Measurements from ENCODE around the gene THAP11. TPM values are rescaled to one million over a fixed set of nuclear protein-coding genes. Genes with fewer than 3 reads are reported as not detected.

Gene THAP11
- total and polyA plus RNA-seq, 2 experiments from 2014 or later = 37.3 to 115 TPM

- Histone ChIP-seq H3K27ac (ENCODE audit: low read depth) (no peak overlapping the region), H3K9me2 (ENCODE audit: insufficient read depth) (no peaks in the 10 kb centered on the region), H2AFZ (no peak overlapping the region), H3K27me3 (ENCODE audit: insufficient read depth) (no peaks in the 10 kb centered on the region), H3K4me3 (no peak overlapping the region), H3K4me1 (ENCODE audit: insufficient read depth) (peaks cover 18% of the 10 kb centered on the region), H3K36me3 (ENCODE audit: insufficient read depth) (0 out of 2 replicates have a peak, but pooled peaks cover 2% of the 10 kb centered on the region), H4K20me1 (replicated peaks; ENCODE audit: insufficient read depth) (peaks cover 71% of the 10 kb centered on the region), H3K4me2 (0 out of 2 replicates have a peak overlapping the region, but pooled peaks have one; percentile 21), H3F3A (replicated peaks; ENCODE audit: low read depth) (no peaks in the 10 kb centered on the region; the same call in 1 of the 2 replicates), H3K79me2 (replicated peaks; ENCODE audit: insufficient read depth) (peaks cover 100% of the 10 kb centered on the region)
- DNase-seq (ENCODE audit: low spot score) = no peak
- TF ChIP-seq EZH2 (IDR thresholded peaks at IDR 0.05; ENCODE audit: low read depth, unreplicated experiment) = no peak
- Mint-ChIP-seq H3K36me3 (ENCODE audit: low read depth) (peaks cover 33% of the 10 kb centered on the region), H3K9me3 (no peaks in the 10 kb centered on the region), H3K27ac (peak overlapping the region; percentile 69), H3K27me3 (ENCODE audit: insufficient read depth, low read depth, poor library complexity) (peaks cover 3% of the 10 kb centered on the region), H3K4me1 (peaks cover 42% of the 10 kb centered on the region), H3K4me3 (no peak overlapping the region)
- ATAC-seq = no peak
Observed at GRCh38 chr16:67858500-67858899, 16.4 kb downstream of the THAP11 start.

GRCh38 chr16:67860589-67861398, 18.7 kb downstream of the THAP11 start:
- Histone ChIP-seq H4K20me1 (replicated peaks; ENCODE audit: insufficient read depth) (peaks cover 54% of the 10 kb centered on the region), H3K4me3 (no peak overlapping the region), H3K27ac (ENCODE audit: low read depth) (no peak overlapping the region), H2AFZ (no peak overlapping the region), H3K36me3 (ENCODE audit: insufficient read depth) (peaks cover 9% of the 10 kb centered on the region), H3K9me2 (ENCODE audit: insufficient read depth) (no peaks in the 10 kb centered on the region), H3K27me3 (ENCODE audit: insufficient read depth) (no peaks in the 10 kb centered on the region), H3K4me1 (ENCODE audit: insufficient read depth) (peaks cover 18% of the 10 kb centered on the region), H3F3A (replicated peaks; ENCODE audit: low read depth) (peaks cover 5% of the 10 kb centered on the region; the same call in 1 of the 2 replicates), H3K4me2 (no peak overlapping the region), H3K79me2 (replicated peaks; ENCODE audit: insufficient read depth) (peaks cover 89% of the 10 kb centered on the region)
- H3K9me3 Mint-ChIP-seq = no peaks in the 10 kb centered on the region
- H3K27me3 Mint-ChIP-seq (ENCODE audit: insufficient read depth, low read depth, poor library complexity) = peaks cover 3% of the 10 kb centered on the region
- DNase-seq (ENCODE audit: low spot score) (no peak), ATAC-seq (no peak)
- peaks cover 36% of the 10 kb centered on the region for H3K4me1 Mint-ChIP-seq
- H3K4me3 Mint-ChIP-seq = no peak overlapping the region
- no peak overlapping the region for H3K27ac Mint-ChIP-seq
- H3K36me3 Mint-ChIP-seq (ENCODE audit: low read depth) = peaks cover 42% of the 10 kb centered on the region
- TF ChIP-seq ZNF331 (CRISPR knock-in tag; IDR thresholded peaks at IDR 0.05; ENCODE audit: low read depth) (no peak), STAT1 (IDR thresholded peaks at IDR 0.05; ENCODE audit: unreplicated experiment) (no peak), EZH2phosphoT487 (IDR thresholded peaks at IDR 0.05; ENCODE audit: unreplicated experiment) (no peak), CREB1 (CRISPR knock-in tag; IDR thresholded peaks at IDR 0.05; ENCODE audit: low read depth) (no peak), EZH2 (IDR thresholded peaks at IDR 0.05; ENCODE audit: low read depth, unreplicated experiment) (no peak), REST (IDR thresholded peaks at IDR 0.05; ENCODE audit: unreplicated experiment) (no peak), NANOG (IDR thresholded peaks at IDR 0.05; ENCODE audit: borderline replicate concordance) (no peak), ZNF114 (CRISPR knock-in tag; IDR thresholded peaks at IDR 0.05) (no peak)
- TF ChIP-seq, protein P1, sequence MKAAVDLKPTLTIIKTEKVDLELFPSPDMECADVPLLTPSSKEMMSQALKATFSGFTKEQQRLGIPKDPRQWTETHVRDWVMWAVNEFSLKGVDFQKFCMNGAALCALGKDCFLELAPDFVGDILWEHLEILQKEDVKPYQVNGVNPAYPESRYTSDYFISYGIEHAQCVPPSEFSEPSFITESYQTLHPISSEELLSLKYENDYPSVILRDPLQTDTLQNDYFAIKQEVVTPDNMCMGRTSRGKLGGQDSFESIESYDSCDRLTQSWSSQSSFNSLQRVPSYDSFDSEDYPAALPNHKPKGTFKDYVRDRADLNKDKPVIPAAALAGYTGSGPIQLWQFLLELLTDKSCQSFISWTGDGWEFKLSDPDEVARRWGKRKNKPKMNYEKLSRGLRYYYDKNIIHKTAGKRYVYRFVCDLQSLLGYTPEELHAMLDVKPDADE (IDR thresholded peaks at IDR 0.05) = no peak
- TF ChIP-seq, protein P2, sequence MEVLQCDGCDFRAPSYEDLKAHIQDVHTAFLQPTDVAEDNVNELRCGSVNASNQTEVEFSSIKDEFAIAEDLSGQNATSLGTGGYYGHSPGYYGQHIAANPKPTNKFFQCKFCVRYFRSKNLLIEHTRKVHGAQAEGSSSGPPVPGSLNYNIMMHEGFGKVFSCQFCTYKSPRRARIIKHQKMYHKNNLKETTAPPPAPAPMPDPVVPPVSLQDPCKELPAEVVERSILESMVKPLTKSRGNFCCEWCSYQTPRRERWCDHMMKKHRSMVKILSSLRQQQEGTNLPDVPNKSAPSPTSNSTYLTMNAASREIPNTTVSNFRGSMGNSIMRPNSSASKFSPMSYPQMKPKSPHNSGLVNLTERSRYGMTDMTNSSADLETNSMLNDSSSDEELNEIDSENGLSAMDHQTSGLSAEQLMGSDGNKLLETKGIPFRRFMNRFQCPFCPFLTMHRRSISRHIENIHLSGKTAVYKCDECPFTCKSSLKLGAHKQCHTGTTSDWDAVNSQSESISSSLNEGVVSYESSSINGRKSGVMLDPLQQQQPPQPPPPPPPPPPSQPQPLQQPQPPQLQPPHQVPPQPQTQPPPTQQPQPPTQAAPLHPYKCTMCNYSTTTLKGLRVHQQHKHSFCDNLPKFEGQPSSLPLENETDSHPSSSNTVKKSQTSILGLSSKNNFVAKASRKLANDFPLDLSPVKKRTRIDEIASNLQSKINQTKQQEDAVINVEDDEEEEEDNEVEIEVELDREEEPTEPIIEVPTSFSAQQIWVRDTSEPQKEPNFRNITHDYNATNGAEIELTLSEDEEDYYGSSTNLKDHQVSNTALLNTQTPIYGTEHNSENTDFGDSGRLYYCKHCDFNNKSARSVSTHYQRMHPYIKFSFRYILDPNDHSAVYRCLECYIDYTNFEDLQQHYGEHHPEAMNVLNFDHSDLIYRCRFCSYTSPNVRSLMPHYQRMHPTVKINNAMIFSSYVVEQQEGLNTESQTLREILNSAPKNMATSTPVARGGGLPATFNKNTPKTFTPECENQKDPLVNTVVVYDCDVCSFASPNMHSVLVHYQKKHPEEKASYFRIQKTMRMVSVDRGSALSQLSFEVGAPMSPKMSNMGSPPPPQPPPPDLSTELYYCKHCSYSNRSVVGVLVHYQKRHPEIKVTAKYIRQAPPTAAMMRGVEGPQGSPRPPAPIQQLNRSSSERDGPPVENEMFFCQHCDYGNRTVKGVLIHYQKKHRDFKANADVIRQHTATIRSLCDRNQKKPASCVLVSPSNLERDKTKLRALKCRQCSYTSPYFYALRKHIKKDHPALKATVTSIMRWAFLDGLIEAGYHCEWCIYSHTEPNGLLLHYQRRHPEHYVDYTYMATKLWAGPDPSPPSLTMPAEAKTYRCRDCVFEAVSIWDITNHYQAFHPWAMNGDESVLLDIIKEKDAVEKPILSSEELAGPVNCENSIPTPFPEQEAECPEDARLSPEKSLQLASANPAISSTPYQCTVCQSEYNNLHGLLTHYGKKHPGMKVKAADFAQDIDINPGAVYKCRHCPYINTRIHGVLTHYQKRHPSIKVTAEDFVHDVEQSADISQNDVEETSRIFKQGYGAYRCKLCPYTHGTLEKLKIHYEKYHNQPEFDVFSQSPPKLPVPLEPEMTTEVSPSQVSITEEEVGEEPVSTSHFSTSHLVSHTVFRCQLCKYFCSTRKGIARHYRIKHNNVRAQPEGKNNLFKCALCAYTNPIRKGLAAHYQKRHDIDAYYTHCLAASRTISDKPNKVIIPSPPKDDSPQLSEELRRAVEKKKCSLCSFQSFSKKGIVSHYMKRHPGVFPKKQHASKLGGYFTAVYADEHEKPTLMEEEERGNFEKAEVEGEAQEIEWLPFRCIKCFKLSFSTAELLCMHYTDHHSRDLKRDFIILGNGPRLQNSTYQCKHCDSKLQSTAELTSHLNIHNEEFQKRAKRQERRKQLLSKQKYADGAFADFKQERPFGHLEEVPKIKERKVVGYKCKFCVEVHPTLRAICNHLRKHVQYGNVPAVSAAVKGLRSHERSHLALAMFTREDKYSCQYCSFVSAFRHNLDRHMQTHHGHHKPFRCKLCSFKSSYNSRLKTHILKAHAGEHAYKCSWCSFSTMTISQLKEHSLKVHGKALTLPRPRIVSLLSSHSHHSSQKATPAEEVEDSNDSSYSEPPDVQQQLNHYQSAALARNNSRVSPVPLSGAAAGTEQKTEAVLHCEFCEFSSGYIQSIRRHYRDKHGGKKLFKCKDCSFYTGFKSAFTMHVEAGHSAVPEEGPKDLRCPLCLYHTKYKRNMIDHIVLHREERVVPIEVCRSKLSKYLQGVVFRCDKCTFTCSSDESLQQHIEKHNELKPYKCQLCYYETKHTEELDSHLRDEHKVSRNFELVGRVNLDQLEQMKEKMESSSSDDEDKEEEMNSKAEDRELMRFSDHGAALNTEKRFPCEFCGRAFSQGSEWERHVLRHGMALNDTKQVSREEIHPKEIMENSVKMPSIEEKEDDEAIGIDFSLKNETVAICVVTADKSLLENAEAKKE (CRISPR knock-in tag; IDR thresholded peaks at IDR 0.05) = no peak
